ENCODE measurements around the gene ALKBH4.
"Not testable (repeated sequence)": the region's sequence is repeated elsewhere in the genome, so short reads cannot be mapped to it uniquely, and the experiment has no call there.

The ALKBH4 gene

GRCh38 chr7:102478314-102479208, 13.9 kb upstream of the ALKBH4 start, which contains the start of gene POLR2J:
TSS of gene POLR2J (minus strand) at chr7:102478922. CDS start at chr7:102478860, 62 bp downstream.
- not testable (repeated sequence) for H3K27ac ChIP-seq (ENCODE audit: insufficient read depth, low read length, poor library complexity, severe bottlenecking); H3K4me1 ChIP-seq (ENCODE audit: control insufficient read depth, insufficient read depth, low read length, poor library complexity, severe bottlenecking); H3K36me3 ChIP-seq (ENCODE audit: control insufficient read depth, insufficient read depth, low read length); H3K9me3 ChIP-seq (ENCODE audit: control insufficient read depth, low read length); H3K27me3 ChIP-seq (replicated peaks; ENCODE audit: control insufficient read depth, insufficient read depth, low read length, poor library complexity, severe bottlenecking)
- DNase-seq: peak; percentile 76 to 91 (median 87)
- H3K4me3 ChIP-seq (ENCODE audit: insufficient read depth, low read depth, low read length, poor library complexity, severe bottlenecking): peak within 1 kb of the TSS; percentile 40

- peaks cover 17% of the 10 kb centered on the region for H3K36me3 ChIP-seq (ENCODE audit: control insufficient read depth, insufficient read depth, low read length)
- not testable (repeated sequence) for H3K9me3 ChIP-seq (ENCODE audit: control insufficient read depth, low read length); H3K27ac ChIP-seq (ENCODE audit: insufficient read depth, low read length, poor library complexity, severe bottlenecking); DNase-seq; H3K4me3 ChIP-seq (ENCODE audit: insufficient read depth, low read depth, low read length, poor library complexity, severe bottlenecking); H3K27me3 ChIP-seq (replicated peaks; ENCODE audit: control insufficient read depth, insufficient read depth, low read length, poor library complexity, severe bottlenecking); H3K4me1 ChIP-seq (ENCODE audit: control insufficient read depth, insufficient read depth, low read length, poor library complexity, severe bottlenecking)
These were observed 10.2 kb upstream of the ALKBH4 start for GRCh38 chr7:102474736-102475435.

- not testable (repeated sequence) for H3K27ac ChIP-seq (ENCODE audit: insufficient read depth, low read length, poor library complexity, severe bottlenecking); DNase-seq; H3K4me1 ChIP-seq (ENCODE audit: control insufficient read depth, insufficient read depth, low read length, poor library complexity, severe bottlenecking); H3K27me3 ChIP-seq (replicated peaks; ENCODE audit: control insufficient read depth, insufficient read depth, low read length, poor library complexity, severe bottlenecking); H3K9me3 ChIP-seq (ENCODE audit: control insufficient read depth, low read length); H3K4me3 ChIP-seq (ENCODE audit: insufficient read depth, low read depth, low read length, poor library complexity, severe bottlenecking)
- H3K36me3 ChIP-seq (ENCODE audit: control insufficient read depth, insufficient read depth, low read length): peaks cover 20% of the 10 kb centered on the region
These were observed 9.5 kb upstream of the ALKBH4 start for GRCh38 chr7:102474116-102474515.

- H3K9me3 ChIP-seq (ENCODE audit: control insufficient read depth, low read length): no peaks in the 10 kb centered on the region
- H3K4me3 ChIP-seq (ENCODE audit: insufficient read depth, low read depth, low read length, poor library complexity, severe bottlenecking): no peak overlapping the region
- H3K27ac ChIP-seq (ENCODE audit: insufficient read depth, low read length, poor library complexity, severe bottlenecking): no peak overlapping the region
- no peaks in the 10 kb centered on the region for H3K27me3 ChIP-seq (replicated peaks; ENCODE audit: control insufficient read depth, insufficient read depth, low read length, poor library complexity, severe bottlenecking)
- no peaks in the 10 kb centered on the region for H3K4me1 ChIP-seq (ENCODE audit: control insufficient read depth, insufficient read depth, low read length, poor library complexity, severe bottlenecking)
- DNase-seq: no peak
- peaks cover 21% of the 10 kb centered on the region for H3K36me3 ChIP-seq (ENCODE audit: control insufficient read depth, insufficient read depth, low read length)
These were observed 8.8 kb upstream of the ALKBH4 start for GRCh38 chr7:102473271-102473991.

GRCh38 chr7:102472126-102473041, 7.7 kb upstream of the ALKBH4 start:
- no peaks in the 10 kb centered on the region for H3K27me3 ChIP-seq (replicated peaks; ENCODE audit: control insufficient read depth, insufficient read depth, low read length, poor library complexity, severe bottlenecking)
- H3K9me3 ChIP-seq (ENCODE audit: control insufficient read depth, low read length): no peaks in the 10 kb centered on the region
- no peak for DNase-seq
- no peaks in the 10 kb centered on the region for H3K4me1 ChIP-seq (ENCODE audit: control insufficient read depth, insufficient read depth, low read length, poor library complexity, severe bottlenecking)
- peaks cover 26% of the 10 kb centered on the region for H3K36me3 ChIP-seq (ENCODE audit: control insufficient read depth, insufficient read depth, low read length)
- H3K4me3 ChIP-seq (ENCODE audit: insufficient read depth, low read depth, low read length, poor library complexity, severe bottlenecking): no peak overlapping the region
- no peak overlapping the region for H3K27ac ChIP-seq (ENCODE audit: insufficient read depth, low read length, poor library complexity, severe bottlenecking)

- H3K4me1 ChIP-seq (ENCODE audit: control insufficient read depth, insufficient read depth, low read length, poor library complexity, severe bottlenecking): no peaks in the 10 kb centered on the region
- H3K4me3 ChIP-seq (ENCODE audit: insufficient read depth, low read depth, low read length, poor library complexity, severe bottlenecking): no peak overlapping the region
- no peaks in the 10 kb centered on the region for H3K9me3 ChIP-seq (ENCODE audit: control insufficient read depth, low read length)
- H3K27ac ChIP-seq (ENCODE audit: insufficient read depth, low read length, poor library complexity, severe bottlenecking): no peak overlapping the region
- peaks cover 26% of the 10 kb centered on the region for H3K36me3 ChIP-seq (ENCODE audit: control insufficient read depth, insufficient read depth, low read length)
- H3K27me3 ChIP-seq (replicated peaks; ENCODE audit: control insufficient read depth, insufficient read depth, low read length, poor library complexity, severe bottlenecking): no peaks in the 10 kb centered on the region
- DNase-seq: no peak
These were observed 7.1 kb upstream of the ALKBH4 start for GRCh38 chr7:102471791-102472125.

GRCh38 chr7:102469972-102470825, 5.5 kb upstream of the ALKBH4 start:
- Histone ChIP-seq H3K9me3 (ENCODE audit: control insufficient read depth, low read length) (no peaks in the 10 kb centered on the region), H3K36me3 (ENCODE audit: control insufficient read depth, insufficient read depth, low read length) (peaks cover 26% of the 10 kb centered on the region), H3K27me3 (replicated peaks; ENCODE audit: control insufficient read depth, insufficient read depth, low read length, poor library complexity, severe bottlenecking) (no peaks in the 10 kb centered on the region), H3K4me3 (ENCODE audit: insufficient read depth, low read depth, low read length, poor library complexity, severe bottlenecking) (no peak overlapping the region), H3K27ac (ENCODE audit: insufficient read depth, low read length, poor library complexity, severe bottlenecking) (no peak overlapping the region), H3K4me1 (ENCODE audit: control insufficient read depth, insufficient read depth, low read length, poor library complexity, severe bottlenecking) (peaks cover 9% of the 10 kb centered on the region)
- no peak for DNase-seq

- Histone ChIP-seq H3K4me1 (ENCODE audit: control insufficient read depth, insufficient read depth, low read length, poor library complexity, severe bottlenecking) (peaks cover 10% of the 10 kb centered on the region), H3K36me3 (ENCODE audit: control insufficient read depth, insufficient read depth, low read length) (peaks cover 26% of the 10 kb centered on the region), H3K27me3 (replicated peaks; ENCODE audit: control insufficient read depth, insufficient read depth, low read length, poor library complexity, severe bottlenecking) (no peaks in the 10 kb centered on the region), H3K27ac (ENCODE audit: insufficient read depth, low read length, poor library complexity, severe bottlenecking) (no peak overlapping the region), H3K9me3 (ENCODE audit: control insufficient read depth, low read length) (no peaks in the 10 kb centered on the region), H3K4me3 (ENCODE audit: insufficient read depth, low read depth, low read length, poor library complexity, severe bottlenecking) (no peak overlapping the region)
- no peak for DNase-seq
These were observed 4.8 kb upstream of the ALKBH4 start for GRCh38 chr7:102469351-102469971.
